Skeletal muscle tissue (tissue), 4 donors: ENCODE results near the gene CHMP2A. TPM values are rescaled to one million over a fixed set of nuclear protein-coding genes. Genes with fewer than 3 reads are reported as not detected.

ENCODE experiments used
- H3K27ac ChIP-seq: one replicate; pipeline ENCODE4 v1.7.0; 2013; ENCODE audit warnings: mild to moderate bottlenecking, low read depth, low read length, inconsistent platforms
- H3K27me3 ChIP-seq, 3 donors: one replicate each; pipeline ENCODE4 v1.7.0; 2013; ENCODE audit warnings: low read length in 3 of 3; ENCODE audit not compliant: control insufficient read depth in 3 of 3, insufficient read depth in 3 of 3
- H3K36me3 ChIP-seq, 3 donors: one replicate each; pipeline ENCODE4 v1.7.0; 2013; ENCODE audit warnings: low read length in 3 of 3; ENCODE audit not compliant: control insufficient read depth in 3 of 3, insufficient read depth in 3 of 3
- H3K4me1 ChIP-seq, 3 donors: one replicate each; pipeline ENCODE4 v1.7.0; 2013; ENCODE audit warnings: low read length in 3 of 3, mild to moderate bottlenecking in 3 of 3; ENCODE audit not compliant: control insufficient read depth in 3 of 3, insufficient read depth in 3 of 3
- H3K4me3 ChIP-seq, 3 donors: one replicate each; pipeline ENCODE4 v1.7.0; 2013; ENCODE audit warnings: low read length in 3 of 3
- H3K9ac ChIP-seq, 3 donors: one replicate each; pipeline ENCODE4 v1.7.0; 2013; ENCODE audit warnings: low read length in 3 of 3, mild to moderate bottlenecking in 3 of 3, moderate library complexity in 2 of 3, low read depth in 1 of 3
- H3K9me3 ChIP-seq, 3 donors: one replicate each; pipeline ENCODE4 v1.7.0; 2013; ENCODE audit warnings: low read length in 3 of 3; ENCODE audit not compliant: control insufficient read depth in 3 of 3
- total RNA-seq: library from RNA; depleted of rRNA; stranded (reverse); fragments of >200 nt; gene quantifications from one replicate; pipeline ENCODE4 v1.2.3, GENCODE V29; 2014
- donor health status: Osteomylitis.

The CHMP2A gene
- total RNA-seq, 1 donor from 2014 or later: 68.9 TPM

DNA sequence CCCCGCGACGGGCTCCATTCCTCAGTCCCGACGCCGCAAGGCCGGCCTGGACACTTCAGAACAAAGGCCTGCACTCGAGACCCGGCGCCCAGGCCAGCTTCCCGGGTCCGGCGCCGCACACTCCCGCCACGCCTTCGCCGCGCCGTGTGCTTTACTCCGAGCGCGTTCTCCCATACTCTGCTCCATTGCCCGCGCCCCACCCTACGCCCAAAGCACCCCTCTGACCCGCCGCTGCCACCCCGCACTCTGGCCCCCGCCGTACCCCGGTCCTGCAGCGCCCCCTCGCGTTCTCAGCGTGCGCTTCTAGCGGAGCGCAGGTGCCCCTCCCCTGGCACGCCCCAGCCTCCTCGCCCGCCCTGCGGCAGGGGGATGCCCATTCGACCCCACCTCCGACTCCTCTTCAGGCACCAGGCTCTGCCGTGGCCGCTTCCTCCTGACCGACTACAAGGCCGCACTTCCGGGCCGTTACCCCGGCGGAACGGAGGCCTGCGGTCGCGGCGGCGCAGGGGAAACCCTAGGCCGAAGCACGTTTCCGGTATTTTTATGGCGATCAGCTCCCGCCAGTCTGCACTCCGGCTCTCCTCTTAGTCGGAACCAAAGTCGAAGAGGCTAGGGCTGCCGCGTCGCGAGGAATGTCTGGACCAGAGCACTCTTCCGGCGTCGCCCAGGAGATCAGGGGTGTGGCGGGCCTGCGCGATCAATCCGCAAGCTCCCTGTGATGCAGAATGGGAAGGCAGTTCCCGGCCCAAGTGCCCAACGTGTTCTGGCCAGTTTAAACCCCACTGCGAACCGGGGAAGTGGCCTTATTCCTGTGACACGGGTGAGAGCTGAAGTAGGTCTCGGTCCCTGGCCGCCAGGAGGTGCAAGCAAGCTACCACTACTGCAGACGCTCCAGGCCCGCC, 35.3 kb downstream of the CHMP2A start, which contains the start of gene ZBTB45:
Gene ZBTB45 (minus strand): TSS at position 456 of the 902 bp plus-strand sequence. CDS start 2,137 bp downstream, outside the sequence.
- Histone ChIP-seq H3K4me3 (peak within 1 kb of the TSS; percentile 93 to 97 (median 96)), H3K27ac (peak within 1 kb of the TSS; percentile 94), H3K9me3 (no peaks in the 10 kb centered on the region), H3K4me1 (peaks cover 38 to 55% (median 38%) of the 10 kb centered on the region in 3 donors), H3K9ac (peak within 1 kb of the TSS; percentile 95 to 96 (median 95)), H3K27me3 (no peaks in the 10 kb centered on the region), H3K36me3 (peaks cover 11 to 18% (median 17%) of the 10 kb centered on the region in 3 donors)

DNA sequence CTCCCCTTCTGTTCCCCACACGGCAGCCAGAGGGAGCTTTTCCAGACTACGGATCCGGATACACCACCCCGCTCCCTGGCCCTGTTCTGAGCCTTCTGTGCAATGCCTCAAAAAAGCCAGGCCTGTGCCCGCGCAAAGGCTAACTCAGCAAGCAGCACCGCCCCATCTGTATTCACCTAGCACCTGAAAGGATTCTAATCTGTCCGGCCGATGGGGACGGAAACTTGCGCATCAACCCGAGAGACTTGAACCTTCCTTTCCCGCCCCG, 35.9 kb downstream of the CHMP2A start:
- Histone ChIP-seq H3K9me3 (no peaks in the 10 kb centered on the region), H3K4me3 (peak overlapping the region; percentile 93 to 97 (median 96)), H3K27me3 (no peaks in the 10 kb centered on the region), H3K9ac (peak overlapping the region; percentile 95 to 96 (median 95)), H3K27ac (peak overlapping the region; percentile 94), H3K36me3 (peaks cover 11 to 18% (median 17%) of the 10 kb centered on the region in 3 donors), H3K4me1 (peaks cover 41 to 59% (median 42%) of the 10 kb centered on the region in 3 donors)

DNA sequence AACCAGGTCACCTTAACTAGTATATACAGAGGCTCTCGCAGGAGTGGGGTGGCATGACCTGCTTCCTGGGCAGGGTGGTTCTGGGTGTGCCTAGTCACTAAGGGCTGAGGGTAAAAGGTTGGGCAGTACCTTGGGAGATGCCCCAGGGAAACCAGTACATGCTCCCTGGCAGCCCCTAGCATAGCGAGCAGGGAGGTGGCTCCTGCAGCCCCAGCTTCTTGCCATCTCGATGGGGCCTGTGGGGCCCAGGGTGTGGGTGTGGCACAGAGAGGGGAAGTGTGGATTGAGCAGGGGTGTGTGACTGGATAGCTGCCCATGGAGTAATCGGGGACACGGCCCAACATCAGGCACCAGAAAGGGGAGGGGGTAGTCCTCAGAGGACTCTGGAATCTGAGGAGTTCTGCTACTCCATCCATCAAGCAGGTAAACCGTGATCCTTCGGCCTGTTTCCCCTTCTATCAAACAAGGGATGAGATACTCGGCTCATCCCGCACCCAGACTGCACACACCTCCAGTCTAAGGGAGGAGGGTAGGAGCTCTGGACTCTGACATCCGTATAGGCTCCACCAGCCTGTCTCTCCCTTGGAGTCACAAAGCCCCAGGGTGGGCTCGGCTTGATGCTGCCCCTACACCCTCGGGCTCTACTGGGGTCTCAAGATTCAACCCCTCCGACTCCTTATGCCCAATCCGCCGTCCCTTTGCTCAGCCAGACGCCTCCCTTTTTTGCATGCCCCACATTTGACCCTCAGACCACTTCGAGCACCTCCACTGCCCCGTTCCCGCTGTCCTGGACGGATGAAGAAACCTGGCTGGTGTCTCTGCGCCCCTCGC, 36.4 kb downstream of the CHMP2A start:
- no peaks in the 10 kb centered on the region for H3K9me3 ChIP-seq
- H3K27ac ChIP-seq: peak overlapping the region; percentile 94
- H3K4me1 ChIP-seq: peaks cover 44 to 59% (median 46%) of the 10 kb centered on the region in 3 donors
- H3K9ac ChIP-seq: peak overlapping the region; percentile 95 to 96 (median 95)
- peaks cover 11 to 18% (median 17%) of the 10 kb centered on the region in 3 donors for H3K36me3 ChIP-seq
- H3K27me3 ChIP-seq: no peaks in the 10 kb centered on the region
- H3K4me3 ChIP-seq: peak overlapping the region; percentile 93 to 97 (median 96)

DNA sequence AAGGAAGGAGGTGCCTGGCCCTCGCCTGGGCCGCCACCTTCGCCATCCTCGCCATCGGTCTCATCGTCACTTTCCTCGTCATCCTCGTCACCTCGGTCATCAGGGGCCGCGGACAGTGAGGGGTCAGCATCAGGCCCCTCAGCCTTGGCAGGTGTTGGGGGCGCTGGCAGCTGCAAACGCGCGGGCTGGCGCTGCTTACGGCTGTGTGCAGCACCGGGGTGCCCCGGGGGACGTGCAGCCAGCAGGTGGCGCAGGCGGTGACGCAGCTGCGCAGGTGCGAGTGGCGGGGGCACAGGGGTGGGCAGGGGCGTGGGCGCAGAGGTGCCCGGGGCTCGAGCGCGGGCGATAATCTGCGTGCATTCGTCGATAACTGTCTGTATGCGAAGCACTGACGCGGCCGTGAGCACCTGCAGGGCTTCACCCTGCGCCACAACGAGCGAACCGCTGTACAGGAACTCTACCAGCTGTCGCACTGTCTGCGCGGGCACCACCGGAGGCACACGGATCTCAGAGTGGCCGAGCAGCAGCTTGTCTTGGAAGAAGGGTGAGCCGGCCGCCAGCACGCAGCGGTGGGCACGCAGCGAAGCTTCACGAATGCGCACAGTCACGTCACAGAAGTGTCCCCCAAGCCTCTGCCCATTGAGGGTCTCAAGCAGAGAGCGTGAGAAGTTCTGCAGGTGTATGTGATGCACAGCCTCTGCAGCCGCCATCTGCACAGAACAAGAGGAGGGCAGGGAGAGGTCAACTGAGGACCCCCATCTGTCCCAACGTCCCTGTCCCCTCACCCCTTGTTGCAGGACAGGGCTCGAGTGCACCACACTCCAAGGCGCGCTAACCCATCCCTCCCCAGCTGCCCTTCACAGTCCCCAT, 37.7 kb downstream of the CHMP2A start:
- Histone ChIP-seq H3K9me3 (no peaks in the 10 kb centered on the region), H3K36me3 (peaks cover 12 to 18% (median 17%) of the 10 kb centered on the region in 3 donors), H3K9ac (no peak overlapping the region), H3K27me3 (no peaks in the 10 kb centered on the region), H3K4me1 (peaks cover 44 to 59% (median 46%) of the 10 kb centered on the region in 3 donors), H3K27ac (no peak overlapping the region), H3K4me3 (no peak overlapping the region)

DNA sequence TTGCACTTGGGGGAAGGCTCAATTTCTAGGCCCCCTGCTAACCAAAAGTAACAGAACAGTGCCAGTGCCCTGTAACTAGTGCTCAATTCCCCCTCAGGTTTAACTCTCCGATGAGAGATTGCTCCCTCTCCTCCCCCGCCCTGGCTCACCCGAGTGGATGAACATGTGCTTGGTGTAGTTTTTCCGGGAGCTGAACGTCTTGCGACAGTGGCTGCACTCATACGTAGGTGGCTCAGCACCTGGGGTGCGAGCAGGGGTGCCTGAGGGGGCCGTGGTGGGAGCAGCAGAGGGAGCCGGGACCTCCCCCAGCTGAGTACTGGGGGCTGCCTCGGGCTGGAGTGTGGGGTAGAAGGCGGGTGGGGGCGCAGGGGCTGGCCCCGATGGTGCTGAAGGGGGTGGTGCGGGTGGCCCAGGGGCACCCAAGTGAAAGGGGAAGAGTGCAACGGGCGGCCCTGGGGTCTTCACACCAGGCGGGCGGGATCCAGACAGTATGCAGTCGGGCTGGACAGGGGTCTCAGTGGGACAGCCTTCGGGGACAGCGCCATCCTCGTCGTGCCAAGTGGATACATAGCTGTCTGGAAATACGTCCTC, 38.6 kb downstream of the CHMP2A start:
- Histone ChIP-seq H3K4me3 (no peak overlapping the region), H3K27me3 (no peaks in the 10 kb centered on the region), H3K9ac (peak overlapping the region in 2 of 3 donors; percentile 64 to 65), H3K36me3 (peaks cover 12 to 18% (median 17%) of the 10 kb centered on the region in 3 donors), H3K27ac (no peak overlapping the region), H3K9me3 (no peaks in the 10 kb centered on the region), H3K4me1 (peaks cover 43 to 59% (median 44%) of the 10 kb centered on the region in 3 donors)

DNA sequence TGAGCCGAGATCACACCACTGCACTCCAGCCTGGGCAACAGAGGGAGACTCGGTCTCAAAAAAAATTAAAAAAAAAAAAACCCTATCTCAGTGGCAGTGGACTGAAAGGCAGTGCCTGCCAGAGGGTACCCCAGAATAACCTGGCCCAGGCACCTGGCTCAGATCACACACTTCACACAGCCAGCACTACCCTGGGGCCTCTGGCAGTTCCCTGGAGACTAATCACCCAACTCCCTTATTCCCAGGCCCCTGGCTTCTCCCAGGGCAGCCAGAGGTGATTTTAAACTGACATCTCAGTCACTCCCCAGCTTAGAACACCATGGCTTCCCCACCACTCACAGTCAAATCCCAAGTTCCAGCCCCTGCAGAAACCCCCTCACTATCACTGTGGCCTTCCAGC, 39.6 kb downstream of the CHMP2A start:
- H3K9me3 ChIP-seq: no peaks in the 10 kb centered on the region
- no peaks in the 10 kb centered on the region for H3K27me3 ChIP-seq
- no peak overlapping the region for H3K27ac ChIP-seq
- H3K36me3 ChIP-seq: peaks cover 12 to 18% (median 17%) of the 10 kb centered on the region in 3 donors
- peak overlapping the region in 1 of 3 donors; percentile 23 for H3K4me3 ChIP-seq
- peaks cover 39 to 54% (median 40%) of the 10 kb centered on the region in 3 donors for H3K4me1 ChIP-seq
- peak overlapping the region in 2 of 3 donors; percentile 51 to 64 for H3K9ac ChIP-seq

DNA sequence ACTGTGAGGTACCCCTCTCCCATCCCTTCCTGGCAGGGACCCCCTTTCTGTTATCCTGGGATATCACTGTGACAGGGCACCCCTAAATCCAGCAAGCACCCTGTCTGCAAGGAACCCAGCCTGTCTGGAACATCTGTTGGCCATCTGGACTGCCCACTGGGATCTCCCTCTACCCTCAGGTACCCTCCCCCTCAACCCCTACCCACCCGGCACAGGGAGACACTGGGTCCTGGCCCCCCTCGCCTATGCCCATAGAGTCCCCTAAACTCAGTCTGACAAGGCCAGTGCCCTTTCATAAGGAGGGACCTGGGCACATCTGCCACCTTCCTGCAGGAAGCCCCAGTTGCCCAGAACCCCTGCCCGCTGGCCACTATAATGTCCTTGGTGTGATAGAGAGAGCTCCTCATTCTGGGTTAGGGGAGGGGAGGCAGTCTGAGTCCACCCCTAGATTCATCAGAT, 40.3 kb downstream of the CHMP2A start:
- H3K4me1 ChIP-seq: peaks cover 37 to 49% (median 39%) of the 10 kb centered on the region in 3 donors
- no peaks in the 10 kb centered on the region for H3K9me3 ChIP-seq
- peak overlapping the region; percentile 27 to 73 (median 38) for H3K9ac ChIP-seq
- H3K27ac ChIP-seq: no peak overlapping the region
- H3K27me3 ChIP-seq: no peaks in the 10 kb centered on the region
- peaks cover 12 to 18% (median 17%) of the 10 kb centered on the region in 3 donors for H3K36me3 ChIP-seq
- peak overlapping the region; percentile 16 to 66 (median 66) for H3K4me3 ChIP-seq

DNA sequence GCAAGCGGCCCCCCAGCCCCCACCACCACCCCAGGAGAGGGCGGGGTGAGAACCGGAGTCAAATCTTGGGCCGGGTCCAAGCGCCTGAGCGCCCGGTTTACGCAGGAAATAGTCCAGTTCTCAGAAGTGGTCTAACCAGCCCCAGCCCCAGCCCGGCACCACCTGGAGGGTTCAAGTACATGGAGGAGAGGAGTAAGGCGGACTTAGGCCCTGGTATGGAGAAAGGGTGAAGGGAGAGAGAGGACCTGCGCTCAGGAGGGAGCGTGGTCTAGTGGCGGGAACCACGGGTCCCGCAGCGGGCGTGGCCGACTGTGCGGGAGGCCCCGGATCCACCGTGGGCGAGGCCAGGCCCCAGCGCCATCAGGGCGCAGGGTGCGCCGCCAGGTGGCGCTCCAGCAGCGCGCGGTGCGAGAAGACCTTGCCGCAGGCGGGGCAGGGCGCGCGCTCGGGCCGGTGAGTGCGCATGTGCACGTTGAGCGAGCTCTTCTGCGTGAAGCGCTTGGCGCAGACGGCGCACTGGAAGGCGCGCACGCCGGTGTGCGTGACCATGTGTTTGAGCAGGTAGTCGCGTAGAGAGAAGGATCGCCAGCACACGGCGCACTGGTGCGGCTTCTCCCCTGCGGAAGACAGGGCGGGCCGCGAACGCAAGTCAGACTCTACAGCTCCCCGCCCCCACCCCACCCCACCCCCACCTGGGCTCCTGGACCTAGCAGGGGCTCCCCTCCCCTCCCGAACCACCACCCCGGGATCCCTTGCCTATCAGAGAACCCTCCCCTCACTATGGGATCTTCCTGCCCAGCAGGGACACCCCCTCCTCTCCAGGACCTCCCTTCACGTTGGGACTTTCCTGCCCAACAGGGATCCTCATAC, 41.0 kb downstream of the CHMP2A start:
- peak overlapping the region; percentile 65 to 66 (median 66) for H3K4me3 ChIP-seq
- H3K9me3 ChIP-seq: no peaks in the 10 kb centered on the region
- no peaks in the 10 kb centered on the region for H3K27me3 ChIP-seq
- peak overlapping the region; percentile 27 to 73 (median 56) for H3K9ac ChIP-seq
- H3K27ac ChIP-seq: no peak overlapping the region
- H3K36me3 ChIP-seq: peaks cover 12 to 18% (median 17%) of the 10 kb centered on the region in 3 donors
- peaks cover 36 to 42% (median 37%) of the 10 kb centered on the region in 3 donors for H3K4me1 ChIP-seq
